ENCODE measurements around the gene PWWP2B. TPM values are rescaled to one million over a fixed set of nuclear protein-coding genes. Genes with fewer than 3 reads are reported as not detected.

Gene PWWP2B
- total RNA-seq, 2 experiments from 2014 or later = 3.5 to 3.8 TPM

GRCh38 chr10:132449051-132449810 lies 52.2 kb downstream of the PWWP2B start:
- ChIA-PET POLR2A (no interaction called here), CTCF (no interaction called here)

GRCh38 chr10:132449811-132450181 lies 52.8 kb downstream of the PWWP2B start:
- ChIA-PET CTCF (no interaction called here), POLR2A (no interaction called here)

DNA sequence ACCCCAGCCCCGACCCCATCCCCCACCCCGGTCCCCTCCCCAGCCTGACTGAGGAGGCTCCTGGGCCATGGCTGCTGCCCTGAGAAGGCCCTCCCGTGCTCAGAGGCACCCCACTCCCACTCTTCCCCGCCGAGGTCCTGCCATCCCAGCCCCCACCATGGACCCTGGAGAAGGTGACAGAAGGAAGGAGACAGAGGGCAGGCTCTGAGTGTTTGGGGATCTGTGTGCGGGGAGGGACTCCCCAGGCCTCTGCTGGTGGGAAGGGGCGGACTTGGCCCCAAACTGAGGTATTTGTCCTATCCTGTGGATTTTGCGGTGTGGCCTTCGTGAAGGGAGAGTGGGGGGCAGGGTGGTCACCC lies 53.4 kb downstream of the PWWP2B start:
- ChIA-PET POLR2A (no interaction called here), CTCF (no interaction called here)

GRCh38 chr10:132450825-132451505 lies 54.0 kb downstream of the PWWP2B start:
- CTCF ChIA-PET = no interaction called here
- POLR2A ChIA-PET = no interaction called here

DNA sequence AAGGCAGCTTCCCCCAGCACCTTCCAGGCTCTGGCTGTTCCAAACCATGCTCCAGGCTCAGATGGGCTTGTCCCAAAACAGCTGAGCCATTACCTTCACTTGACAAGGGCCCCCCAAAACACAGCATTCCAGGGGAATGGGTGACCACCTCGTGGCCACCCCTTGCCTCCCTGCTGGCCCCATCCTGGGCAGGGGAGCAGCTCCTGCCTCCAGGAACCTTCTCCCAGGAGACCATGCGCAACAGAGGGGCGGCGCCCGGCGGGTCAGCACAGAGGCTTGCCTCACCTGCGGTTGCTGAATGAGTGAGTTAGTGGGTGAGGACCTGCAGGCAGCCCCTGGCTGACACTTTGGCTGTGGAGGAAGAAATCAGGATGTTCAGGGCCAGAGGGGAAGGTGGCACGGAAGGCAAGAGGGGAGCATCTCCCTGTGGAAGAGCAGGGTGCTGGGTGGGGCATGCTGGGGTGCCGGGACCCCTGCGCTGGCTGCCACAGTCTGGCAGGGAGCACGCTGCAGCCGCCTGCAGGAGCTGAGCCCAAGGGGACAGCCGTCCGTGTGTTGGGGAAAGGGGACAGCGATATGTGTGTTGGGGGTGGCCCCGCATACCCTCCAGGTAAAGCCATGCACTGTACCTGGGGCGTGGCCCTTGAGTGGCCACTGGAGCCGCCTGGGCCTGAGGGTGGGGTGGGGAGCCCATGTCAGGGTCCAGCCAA lies 54.7 kb downstream of the PWWP2B start:
- ChIA-PET CTCF (interaction anchor here (0.9 kb wide), 1 partner anchor 99 kb away, joined by 3 read pairs; no protein-coding TSS in a partner anchor), POLR2A (no interaction called here)

DNA sequence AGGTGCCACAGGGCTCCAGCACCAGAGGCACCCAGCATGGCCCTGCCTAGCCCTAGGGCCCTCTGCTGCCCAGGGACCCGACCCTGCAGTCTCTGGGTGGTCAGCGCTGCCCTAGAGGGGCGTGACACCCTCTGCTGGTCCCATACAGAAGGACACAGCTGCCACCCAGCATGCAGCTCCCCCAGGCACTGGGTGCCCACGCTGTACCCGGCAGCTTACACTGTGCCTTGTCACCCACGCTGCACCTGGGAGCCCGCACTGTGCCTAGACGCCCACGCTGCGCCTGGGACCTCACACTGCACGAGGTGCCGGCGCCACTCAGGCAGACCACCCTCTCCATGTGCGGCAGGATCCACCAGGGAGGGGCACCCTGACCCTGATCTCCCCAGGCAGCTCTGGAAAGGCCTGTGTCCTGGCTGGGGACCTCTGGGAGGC lies 55.2 kb downstream of the PWWP2B start:
- ChIA-PET CTCF (interaction anchor here (0.9 to 1.6 kb wide), 2 partner anchors 92 to 99 kb away, joined by 3 read pairs; no protein-coding TSS in a partner anchor), POLR2A (no interaction called here)

DNA sequence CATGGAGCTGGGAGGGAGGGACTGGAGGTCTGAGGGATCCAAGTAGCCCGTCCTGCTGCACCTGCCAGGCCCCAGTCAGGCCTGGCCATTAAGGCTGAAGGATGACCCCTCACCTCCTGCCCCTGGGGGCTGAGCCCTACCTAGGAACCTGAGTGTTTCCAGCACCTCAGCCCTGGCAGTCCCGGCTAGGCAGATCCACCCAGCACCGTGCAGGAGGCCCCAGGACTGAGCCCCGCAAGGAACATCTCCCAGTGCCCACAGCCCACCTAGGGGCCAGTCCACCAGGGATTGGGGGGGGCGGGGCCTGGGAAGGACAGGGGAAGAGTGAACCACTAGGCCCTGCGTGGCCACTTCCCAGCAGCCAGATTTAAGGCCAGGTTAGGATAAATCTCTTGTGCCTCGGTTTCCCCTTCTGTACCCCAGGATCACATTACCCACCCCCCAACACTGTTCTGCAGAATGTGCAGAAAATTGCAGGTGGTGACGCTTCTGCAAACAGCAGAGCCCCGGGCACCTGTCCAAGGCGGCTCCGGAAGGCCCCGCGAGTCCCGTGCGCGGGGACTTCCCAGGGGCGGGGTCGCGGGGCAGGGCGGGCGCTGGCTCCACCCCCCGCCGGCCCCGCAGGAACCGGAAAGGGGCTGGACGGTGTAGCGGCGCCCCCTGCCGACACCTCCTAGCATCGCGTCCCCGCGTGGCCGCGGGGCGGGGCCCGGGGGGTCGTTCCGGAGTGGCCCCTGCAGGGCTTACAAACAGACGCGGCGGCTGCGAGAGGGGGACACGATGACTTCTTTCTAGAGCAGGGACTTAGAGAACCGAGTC lies 55.9 kb downstream of the PWWP2B start:
- POLR2A ChIA-PET = no interaction called here
- CTCF ChIA-PET = interaction anchor here (0.9 to 1.6 kb wide), 3 partner anchors 92 to 189 kb away, joined by 3 read pairs; no protein-coding TSS in a partner anchor

DNA sequence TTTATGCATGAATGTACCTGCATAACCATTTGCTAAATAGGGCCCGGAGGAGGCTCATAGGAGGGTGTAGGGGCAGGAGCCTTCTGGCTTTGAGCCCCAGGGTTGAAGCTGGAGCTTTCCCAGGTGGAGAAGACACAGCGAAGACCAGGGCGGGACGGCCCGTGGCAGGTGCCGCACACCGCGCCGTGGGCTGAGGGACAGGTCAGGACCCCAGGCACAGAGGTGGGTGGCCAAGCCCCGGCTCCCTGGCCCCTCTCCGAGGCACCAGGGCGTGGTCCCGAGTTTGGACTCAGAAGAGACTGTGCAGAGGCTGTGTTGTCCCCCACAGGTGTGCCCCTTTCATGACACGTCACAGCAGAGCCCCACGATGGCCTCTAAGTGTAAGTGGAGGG lies 56.5 kb downstream of the PWWP2B start:
- POLR2A ChIA-PET = no interaction called here
- CTCF ChIA-PET = interaction anchor here (1.0 to 1.6 kb wide), 3 partner anchors 80 to 189 kb away, joined by 3 read pairs; no protein-coding TSS in a partner anchor

DNA sequence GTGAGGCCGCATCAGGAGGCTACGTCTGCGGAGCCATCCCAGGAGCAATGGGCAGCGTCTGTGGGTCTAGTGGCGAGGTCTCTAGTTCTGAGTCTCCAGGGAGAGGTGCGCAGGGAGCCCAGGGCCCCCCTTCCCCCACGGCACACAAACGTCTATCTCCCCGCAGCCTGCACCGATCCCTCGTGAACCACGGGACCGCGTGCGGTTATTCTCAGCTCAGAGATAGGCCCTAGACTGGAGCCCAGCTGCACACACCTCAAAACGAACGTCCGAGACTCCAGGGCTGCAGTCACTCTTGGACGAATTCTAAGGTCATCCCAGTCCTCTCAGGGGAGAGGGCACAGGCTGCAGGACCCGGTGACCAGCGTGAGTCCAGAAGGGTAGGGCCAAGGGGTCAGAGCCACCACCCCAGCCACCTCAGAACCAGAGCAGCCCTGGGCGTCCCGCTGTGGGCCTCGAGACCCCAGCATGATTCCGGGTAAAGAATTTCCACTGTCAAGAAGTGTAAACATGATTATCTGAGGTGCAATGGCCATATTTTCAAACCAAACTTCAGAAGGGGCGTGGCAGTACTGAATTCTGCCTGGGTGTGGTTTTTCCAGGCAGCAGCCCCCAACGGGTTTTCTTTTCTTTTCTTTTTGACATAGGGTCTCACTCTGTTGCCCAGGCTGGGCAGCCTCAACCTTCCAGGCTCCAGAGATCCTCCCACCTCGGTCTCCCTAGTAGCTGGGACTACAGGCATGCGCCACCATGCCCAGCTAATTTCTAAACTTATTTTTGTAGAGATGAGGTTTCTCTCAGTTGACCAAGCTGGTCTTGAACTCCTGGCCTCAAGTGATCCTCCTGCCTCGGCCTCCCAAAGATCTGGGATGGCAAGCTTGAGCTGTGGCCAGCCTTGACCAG lies 57.5 kb downstream of the PWWP2B start:
- ChIA-PET CTCF (interaction anchor here (1.0 to 1.5 kb wide), 2 partner anchors 82 to 188 kb away, joined by 3 read pairs; no protein-coding TSS in a partner anchor), POLR2A (no interaction called here)

- CTCF ChIA-PET = no interaction called here
Observed at GRCh38 chr10:132455441-132455971, 58.5 kb downstream of the PWWP2B start.

DNA sequence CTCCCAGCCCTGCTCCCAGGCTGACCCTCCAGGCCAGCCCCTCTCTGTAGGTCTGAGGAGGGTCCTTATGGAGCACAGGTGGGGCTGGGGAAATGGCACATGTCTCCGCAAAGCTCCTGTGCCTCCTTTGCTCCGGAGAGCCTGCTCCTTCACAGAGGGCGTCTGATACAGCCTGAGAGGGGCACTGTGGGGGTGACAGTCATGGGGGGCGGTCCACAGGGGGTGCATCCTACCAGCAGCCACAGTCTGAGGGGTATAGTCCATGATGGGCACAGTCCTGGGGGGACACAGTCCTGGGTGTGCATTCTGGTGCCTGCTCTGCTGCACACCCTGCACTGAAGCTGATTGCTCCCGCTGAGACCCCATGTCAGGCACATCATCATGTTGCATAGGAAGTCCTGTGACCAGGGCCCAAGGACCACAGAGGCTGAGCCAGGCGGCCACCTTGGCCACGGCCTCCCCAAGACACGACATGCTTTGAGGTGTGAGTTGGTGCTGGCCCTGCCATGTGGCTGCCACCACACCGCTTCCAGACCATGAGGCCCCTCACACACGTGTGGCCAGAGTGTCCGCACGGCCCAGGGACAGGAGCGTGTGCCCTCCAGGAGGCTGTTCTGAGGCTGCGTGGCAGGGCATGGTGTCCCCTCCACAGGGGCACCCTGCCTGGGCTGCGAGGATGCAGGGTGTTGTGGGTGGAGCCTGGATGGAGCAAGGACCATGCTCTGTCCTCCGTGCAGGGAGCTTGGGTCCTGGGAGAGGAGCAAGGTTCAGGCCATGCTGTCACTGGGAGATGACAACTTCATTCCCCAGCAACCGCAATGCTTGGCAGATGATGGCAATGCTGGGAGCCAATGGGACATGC lies 59.2 kb downstream of the PWWP2B start:
- ChIA-PET POLR2A (no interaction called here), CTCF (interaction anchor here (0.6 to 1.2 kb wide), 2 partner anchors 24 to 56 kb away, joined by 3 read pairs; no protein-coding TSS in a partner anchor)

More at GRCh38 chr10:132455441-132455971, 58.5 kb downstream of the PWWP2B start:
- POLR2A ChIA-PET = no interaction called here

DNA sequence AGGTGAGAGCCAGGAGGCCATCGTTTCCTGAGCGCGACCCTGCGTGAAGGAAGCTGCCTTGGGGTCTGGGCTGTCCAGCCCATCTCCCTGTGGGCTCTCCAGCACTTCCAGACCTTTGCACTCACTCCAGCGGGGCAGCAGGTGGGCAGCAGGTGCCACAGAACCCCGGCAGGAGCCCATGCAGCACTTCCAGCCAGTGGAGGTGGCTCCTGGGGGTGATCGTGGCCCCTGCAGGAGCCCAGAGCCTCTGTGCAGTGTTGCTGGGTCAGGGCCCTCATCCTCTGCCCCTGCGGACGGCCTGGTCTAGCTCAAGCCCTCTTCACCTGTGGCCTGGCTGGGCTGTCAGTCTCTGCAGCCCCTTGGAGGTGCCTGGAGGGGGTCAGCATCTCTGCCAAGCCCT lies 59.9 kb downstream of the PWWP2B start:
- CTCF ChIA-PET = interaction anchor here (1.2 kb wide), 1 partner anchor 23 kb away, joined by 3 read pairs; no protein-coding TSS in a partner anchor

DNA sequence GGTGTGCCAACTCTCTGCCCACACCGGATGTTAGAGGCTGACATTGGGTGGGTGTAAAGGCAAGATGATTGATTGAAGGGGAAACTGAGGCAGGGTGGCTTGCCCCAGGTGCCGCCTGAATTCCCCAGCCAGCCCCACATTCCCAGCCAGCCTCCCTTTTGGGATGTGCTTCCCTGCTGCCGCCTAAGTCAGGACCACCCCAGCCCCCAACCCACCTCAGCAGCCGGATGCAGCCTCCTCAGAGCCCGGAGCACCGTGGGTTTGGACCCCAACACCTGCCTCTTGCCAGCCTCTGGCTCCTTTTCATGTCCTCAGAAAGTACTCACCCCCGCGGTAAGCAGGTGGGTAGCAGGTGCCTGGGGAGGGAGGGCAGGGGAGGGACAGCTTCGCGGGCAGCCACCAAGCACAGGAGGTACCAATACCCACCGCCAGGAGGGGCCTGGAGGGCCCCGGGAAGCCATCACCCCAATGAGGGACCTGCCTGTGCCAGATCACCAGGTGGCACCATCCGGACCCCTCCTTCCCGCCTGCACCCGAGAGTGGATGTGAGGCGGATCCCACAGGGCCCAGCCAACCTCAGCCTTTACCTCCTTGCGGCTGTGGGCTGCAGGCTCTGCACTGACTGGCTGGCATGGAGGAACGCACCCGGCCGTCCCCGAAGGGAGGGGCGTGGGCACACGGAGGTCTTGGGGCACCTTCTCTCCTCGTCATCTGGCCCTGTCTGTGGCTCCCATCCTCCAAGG lies 60.5 kb downstream of the PWWP2B start:
- POLR2A ChIA-PET = no interaction called here

More for the DNA sequence above, 59.9 kb downstream of the PWWP2B start:
- POLR2A ChIA-PET = no interaction called here

GRCh38 chr10:132458071-132458585 lies 61.1 kb downstream of the PWWP2B start:
- ChIA-PET CTCF (interaction anchor here (1.3 to 3.0 kb wide), 2 partner anchors 175 to 180 kb away, joined by 3 to 10 read pairs; no protein-coding TSS in a partner anchor), POLR2A (no interaction called here)

More for the DNA sequence above, 60.5 kb downstream of the PWWP2B start:
- CTCF ChIA-PET = interaction anchor here (1.2 to 3.0 kb wide), 2 partner anchors 22 to 181 kb away, joined by 3 to 10 read pairs; no protein-coding TSS in a partner anchor

DNA sequence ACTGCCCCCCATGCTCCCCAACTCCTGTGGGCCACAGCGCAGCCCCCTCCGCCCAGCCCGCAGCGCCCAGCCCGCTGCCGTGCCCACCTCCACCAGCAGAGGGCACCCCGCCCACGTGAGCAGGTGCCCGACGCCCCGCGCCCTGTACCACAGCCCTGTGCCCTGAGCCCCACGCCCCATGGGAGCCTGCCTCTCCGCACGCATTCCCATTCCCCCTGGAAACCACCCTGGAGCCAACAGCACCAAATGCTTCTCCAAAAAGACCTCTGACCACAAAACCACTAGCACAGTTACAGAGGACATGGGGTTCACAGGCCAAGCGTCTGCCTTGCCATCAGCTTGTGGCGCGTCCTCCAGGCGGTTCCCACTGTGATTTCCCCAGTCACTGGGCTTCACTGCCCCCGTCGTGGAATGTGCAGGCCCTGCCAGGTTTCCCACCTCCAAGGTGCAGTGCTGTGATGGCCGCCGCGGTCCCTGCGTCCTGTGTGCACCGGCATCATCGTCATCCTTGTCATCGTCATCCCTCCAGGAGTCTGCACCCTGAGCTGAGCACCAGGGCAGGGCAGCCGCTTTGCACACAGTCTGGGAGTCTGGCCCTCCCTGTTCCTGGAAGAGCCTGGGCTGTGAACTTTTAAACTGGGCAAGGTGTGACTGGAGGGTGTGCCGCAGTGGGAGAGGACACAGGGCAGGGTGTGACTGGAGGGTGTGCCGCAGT lies 61.7 kb downstream of the PWWP2B start:
- ChIA-PET CTCF (interaction anchor here (0.6 to 3.0 kb wide), 4 partner anchors 77 to 180 kb away, joined by 3 to 10 read pairs (median 4); no protein-coding TSS in a partner anchor), POLR2A (no interaction called here)
